GM23248 (cell line): Measurements from ENCODE around the gene TAL1.

Experiments
- EZH2 ChIP-seq: fragments of 200-600 bp; sonication (generic); IDR thresholded peaks from 2 replicates; pipeline ENCODE4 v1.6.1; 2018; ENCODE audit warnings: antibody characterized with exemption, mild to moderate bottlenecking; ENCODE audit not compliant: insufficient read depth, poor library complexity, severe bottlenecking
- EZH2phosphoT487 ChIP-seq: fragments of 200-600 bp; sonication (generic); IDR thresholded peaks from 2 replicates; pipeline ENCODE4 v1.6.1; 2018; ENCODE audit warnings: antibody characterized with exemption, moderate library complexity, mild to moderate bottlenecking, low read depth; ENCODE audit not compliant: insufficient read depth

- TF ChIP-seq EZH2 (no peak), EZH2phosphoT487 (no peak)
These were observed 41.2 kb downstream of the TAL1 start for GRCh38 chr1:47190857-47191256.
